ENCODE measurements around the gene LRP1B.

Gene LRP1B

GRCh38 chr2:142041996-142042395, 88.8 kb downstream of the LRP1B start:
- DNase-seq (ENCODE audit: low spot score): no peak

DNA sequence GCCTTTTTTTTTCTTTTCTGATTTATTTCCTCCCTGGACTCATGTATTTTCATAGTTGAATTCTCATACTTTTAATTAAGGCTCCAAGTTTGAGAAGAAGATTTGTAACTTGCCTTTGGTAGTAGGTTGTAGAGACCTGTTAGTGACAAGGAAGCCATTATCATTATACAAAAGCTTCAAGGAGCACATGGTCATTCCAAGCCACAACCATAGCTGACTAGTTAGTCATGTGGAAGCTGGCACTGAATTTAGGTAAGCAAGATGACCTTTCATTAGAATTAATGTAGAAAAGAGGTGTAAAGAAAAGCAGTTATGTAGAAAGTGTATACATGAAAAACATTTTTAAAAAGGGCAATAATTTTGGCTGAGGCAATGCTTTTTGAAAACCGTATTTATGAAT, 89.7 kb downstream of the LRP1B start:
- DNase-seq (ENCODE audit: low spot score): no peak

- no peak for DNase-seq (ENCODE audit: low spot score)
Measured at GRCh38 chr2:142040556-142040955, 90.3 kb downstream of the LRP1B start.

DNA sequence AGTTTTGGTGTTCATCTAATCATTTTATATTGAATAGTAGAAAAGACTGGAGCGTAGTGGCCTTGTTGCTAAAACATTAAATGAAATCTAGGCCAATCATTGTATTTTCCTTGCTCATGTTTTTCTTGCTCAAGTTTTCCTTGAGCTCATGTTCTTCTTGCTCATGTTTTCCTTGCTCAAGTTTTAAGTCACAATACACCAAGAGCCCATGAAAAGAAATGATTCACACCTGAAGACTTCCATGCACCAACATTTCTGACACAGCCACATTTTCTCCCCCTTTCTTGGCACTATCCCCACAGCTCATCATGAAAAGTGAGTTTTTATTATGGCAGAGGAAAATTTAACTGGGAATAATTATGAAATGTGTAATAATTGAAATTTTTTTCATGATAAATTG, 92.0 kb downstream of the LRP1B start:
- no peak for DNase-seq (ENCODE audit: low spot score)

- no peak for DNase-seq (ENCODE audit: low spot score)
Measured at GRCh38 chr2:142037744-142038143, 93.1 kb downstream of the LRP1B start.

- no peak for DNase-seq (ENCODE audit: low spot score)
Measured at GRCh38 chr2:142037066-142037465, 93.8 kb downstream of the LRP1B start.

DNA sequence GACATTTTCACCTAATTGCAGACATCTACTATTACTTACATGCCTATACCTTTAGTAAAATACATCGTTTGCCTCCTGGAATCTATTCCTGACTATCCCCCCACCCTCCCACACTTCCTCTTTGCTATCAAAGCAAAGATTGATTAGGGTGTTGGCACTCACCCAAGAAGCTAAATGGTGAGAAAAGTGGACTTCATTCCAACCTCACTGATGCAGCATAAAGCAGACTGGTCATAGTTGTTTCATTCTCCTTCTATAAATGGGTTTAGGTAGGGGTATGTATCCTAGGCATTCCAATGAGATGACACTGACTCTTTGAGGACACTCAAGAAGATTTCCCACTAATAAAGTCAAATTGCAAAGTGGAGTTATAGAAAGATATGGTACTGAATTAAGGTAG, 97.4 kb downstream of the LRP1B start:
- no peak for DNase-seq (ENCODE audit: low spot score)

- no peak for DNase-seq (ENCODE audit: low spot score)
Measured at GRCh38 chr2:142031656-142032055, 99.2 kb downstream of the LRP1B start.

- no peak for DNase-seq (ENCODE audit: low spot score)
Measured at GRCh38 chr2:142030735-142031134, 100.1 kb downstream of the LRP1B start.

- no peak for DNase-seq (ENCODE audit: low spot score)
Measured at GRCh38 chr2:142029974-142030373, 100.8 kb downstream of the LRP1B start.

DNA sequence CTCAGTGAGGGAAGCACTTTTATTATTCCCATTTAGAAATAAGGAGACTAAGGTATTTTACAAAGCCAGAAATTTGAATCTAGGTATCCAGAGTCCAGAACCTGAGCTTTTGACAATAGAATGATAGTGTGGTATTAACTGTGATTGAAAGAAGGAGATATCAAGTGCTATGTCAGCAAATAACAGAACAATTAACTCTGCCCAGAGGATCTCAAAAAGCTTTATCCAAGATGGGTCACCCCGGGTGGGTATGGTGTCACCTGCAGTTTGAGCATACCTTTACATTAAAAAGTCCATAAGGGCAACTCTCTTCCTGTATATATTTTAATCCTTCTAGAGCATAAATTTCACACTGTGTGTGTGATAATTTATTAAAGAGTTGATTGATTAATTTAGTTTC, 105.4 kb downstream of the LRP1B start:
- DNase-seq (ENCODE audit: low spot score): no peak

- DNase-seq (ENCODE audit: low spot score): no peak
Measured at GRCh38 chr2:142020368-142020767, 110.4 kb downstream of the LRP1B start.

DNA sequence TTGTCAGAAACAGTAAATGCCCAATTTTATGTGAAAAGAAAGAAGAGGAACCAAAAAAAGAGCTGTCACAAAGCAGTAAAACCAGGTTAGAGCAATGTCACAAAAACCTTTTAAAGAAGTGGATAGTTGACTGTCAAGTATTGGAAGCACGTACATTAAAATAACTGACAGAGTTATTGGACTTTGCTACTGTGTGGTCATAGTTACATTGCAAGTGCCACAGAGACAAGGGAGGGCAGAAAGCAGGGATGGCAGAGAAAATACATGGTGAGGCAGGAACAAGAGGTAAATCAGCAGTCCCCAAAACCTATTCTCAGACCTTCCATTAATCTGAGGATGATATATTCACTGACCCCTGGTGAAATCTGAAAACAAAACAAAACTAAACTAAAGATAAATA, 116.3 kb downstream of the LRP1B start:
- no peak for DNase-seq (ENCODE audit: low spot score)

DNA sequence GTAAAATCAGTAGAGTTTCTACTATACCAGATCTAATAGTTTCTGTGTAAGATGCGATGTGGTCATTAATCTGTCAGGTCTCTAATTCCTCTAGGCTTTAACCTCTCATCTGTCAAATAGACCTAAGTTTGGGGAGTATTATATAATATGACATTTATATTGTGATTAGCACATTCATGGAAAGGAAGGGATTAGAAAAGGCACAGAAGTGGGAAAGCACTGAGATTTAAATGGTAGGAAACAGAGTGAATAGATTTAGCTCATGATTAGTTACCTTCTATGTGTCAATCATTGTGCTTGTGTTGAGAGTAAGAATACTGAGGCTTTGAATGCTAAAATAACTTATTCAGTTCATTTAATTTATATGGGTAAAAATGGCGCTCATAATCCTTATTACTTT, 118.0 kb downstream of the LRP1B start:
- no peak for DNase-seq (ENCODE audit: low spot score)

DNA sequence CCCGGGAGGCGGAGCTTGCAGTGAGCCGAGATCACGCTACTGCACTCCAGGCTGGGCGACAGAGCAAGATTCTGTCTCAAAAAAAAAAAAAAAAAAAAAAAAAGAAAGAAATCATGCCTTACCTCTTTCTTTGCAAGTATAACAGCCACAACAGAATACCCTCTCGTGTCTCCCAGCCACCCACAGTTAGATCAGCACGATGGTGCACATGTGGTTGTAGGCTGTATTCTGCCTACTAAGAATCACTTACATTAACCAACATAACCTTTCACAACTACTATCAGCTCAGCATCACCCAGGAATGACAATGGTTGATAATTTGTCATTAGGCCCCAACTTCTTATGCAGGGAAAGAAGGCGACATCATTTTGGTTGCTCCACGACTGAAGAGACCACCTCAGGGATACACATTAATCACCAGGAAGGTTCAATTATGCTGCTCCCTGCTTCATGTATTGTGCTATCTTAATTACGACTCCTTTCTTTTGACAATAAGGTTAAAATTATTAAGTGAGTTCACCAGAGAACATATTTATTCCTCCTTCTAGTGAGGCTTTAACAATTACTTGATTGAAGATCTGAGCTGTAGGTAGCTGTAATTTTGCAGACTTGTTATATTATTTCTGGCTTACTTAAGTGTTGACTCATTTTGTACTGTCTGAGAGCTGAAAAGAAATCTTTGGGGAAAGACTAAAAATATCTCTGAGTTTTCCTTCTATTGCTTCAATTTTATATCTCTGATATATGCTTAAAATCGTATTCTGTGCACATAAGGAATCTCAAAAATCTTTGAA, 120.1 kb downstream of the LRP1B start:
- DNase-seq (ENCODE audit: low spot score): no peak

GRCh38 chr2:142008135-142008744, 122.6 kb downstream of the LRP1B start:
- no peak for DNase-seq (ENCODE audit: low spot score)

DNA sequence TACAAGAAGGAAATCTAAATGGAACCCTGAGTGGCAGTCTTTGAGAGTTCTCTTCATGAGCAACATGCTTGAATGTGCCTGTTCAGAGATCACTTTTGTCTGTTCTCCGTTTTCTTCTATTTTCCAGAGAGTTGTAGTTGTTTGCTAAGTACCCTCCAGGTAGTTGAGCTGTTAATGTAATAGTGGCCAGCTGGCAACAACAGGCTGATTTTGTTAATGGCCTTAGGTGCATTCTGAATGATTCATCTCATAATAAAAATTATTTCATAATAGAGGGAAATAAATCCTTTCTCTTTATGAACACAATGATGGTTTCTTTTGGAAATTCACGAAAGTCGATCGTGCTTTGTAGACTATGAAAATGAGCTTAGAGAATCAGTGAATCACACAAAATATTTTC, 136.8 kb downstream of the LRP1B start:
- no peak for DNase-seq (ENCODE audit: low spot score)

- DNase-seq (ENCODE audit: low spot score): no peak
Measured at GRCh38 chr2:141992695-141993094, 138.1 kb downstream of the LRP1B start.

- no peak for DNase-seq (ENCODE audit: low spot score)
Measured at GRCh38 chr2:141968433-141968832, 162.4 kb downstream of the LRP1B start.

DNA sequence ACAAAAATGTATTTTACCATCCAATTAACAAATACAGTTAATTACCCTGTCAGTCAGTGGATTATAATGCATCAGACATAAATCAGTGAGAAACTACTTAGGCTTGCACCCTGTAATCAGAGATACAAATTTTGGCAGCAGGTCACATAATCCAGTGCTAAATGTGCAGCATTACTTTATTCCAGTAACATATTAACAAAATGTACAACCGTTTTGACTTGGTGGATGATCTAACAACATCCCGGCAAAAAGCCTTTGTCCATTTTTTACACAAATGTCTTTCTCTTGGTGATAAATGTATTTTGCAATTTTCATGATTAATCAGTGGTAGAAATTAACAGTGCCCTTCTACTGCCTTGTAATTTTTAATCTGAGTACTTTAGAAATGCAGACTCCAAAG, 162.8 kb downstream of the LRP1B start:
- DNase-seq (ENCODE audit: low spot score): no peak

- DNase-seq (ENCODE audit: low spot score): no peak
Measured at GRCh38 chr2:141967503-141967902, 163.3 kb downstream of the LRP1B start.

- no peak for DNase-seq (ENCODE audit: low spot score)
Measured at GRCh38 chr2:141959941-141960340, 170.9 kb downstream of the LRP1B start.

DNA sequence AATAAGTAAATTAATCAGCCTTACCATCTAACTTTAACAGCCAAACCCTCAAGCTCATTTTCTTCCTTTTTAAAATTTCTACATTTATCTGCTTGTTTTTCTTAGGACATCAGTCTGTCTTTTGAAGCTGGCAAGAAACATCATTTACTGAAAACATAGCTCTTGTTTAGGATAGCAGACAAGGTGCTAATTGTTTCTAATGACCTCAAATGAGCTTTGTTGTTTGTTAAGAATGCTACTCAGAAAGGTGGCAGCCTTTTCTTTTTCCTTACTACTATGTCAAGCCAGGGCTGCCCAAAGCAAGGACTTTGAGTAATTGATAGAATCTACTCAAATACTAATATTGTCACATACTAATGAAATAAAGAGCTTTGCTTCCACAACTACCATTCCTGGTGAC, 171.8 kb downstream of the LRP1B start:
- no peak for DNase-seq (ENCODE audit: low spot score)
